Loucy (cell line): ENCODE data around the gene RO60.

Source experiments
- H2AFZ ChIP-seq: fragments of 200-600 bp; sonication (generic); 2 replicates; pipeline ENCODE4 v1.6.0; 2016; ENCODE audit warnings: antibody characterized with exemption, mild to moderate bottlenecking, low read length, moderate library complexity
- H3F3A ChIP-seq: fragments of 200-600 bp; 2 replicates; pipeline ENCODE4 v1.6.0; 2016; ENCODE audit warnings: antibody characterized with exemption, low read depth, mild to moderate bottlenecking
- H3K27me3 ChIP-seq: fragments of 200-600 bp; sonication (generic); 2 replicates; pipeline ENCODE4 v1.6.1; 2014; ENCODE audit warnings: low read length, mild to moderate bottlenecking; ENCODE audit not compliant: insufficient read depth, poor library complexity, severe bottlenecking
- H3K36me3 ChIP-seq: fragments of 200-600 bp; sonication (generic); 2 replicates; pipeline ENCODE4 v1.6.1; 2016; ENCODE audit warnings: low read length; ENCODE audit not compliant: insufficient read depth
- H3K4me1 ChIP-seq: fragments of 200-600 bp; sonication (generic); 2 replicates; pipeline ENCODE4 v1.5.1; 2014; ENCODE audit warnings: low read length, mild to moderate bottlenecking; ENCODE audit not compliant: insufficient read depth, poor library complexity, severe bottlenecking
- H3K4me2 ChIP-seq: fragments of 200-600 bp; sonication (generic); 2 replicates; pipeline ENCODE4 v1.6.0; 2014; ENCODE audit warnings: antibody characterized with exemption, low read length, low read depth, mild to moderate bottlenecking; ENCODE audit not compliant: poor library complexity, severe bottlenecking
- H3K4me3 ChIP-seq: fragments of 200-600 bp; sonication (generic); 2 replicates; pipeline ENCODE4 v1.5.1; 2014; ENCODE audit warnings: low read length, mild to moderate bottlenecking, mixed read lengths; ENCODE audit not compliant: poor library complexity, severe bottlenecking
- H3K79me2 ChIP-seq: fragments of 200-600 bp; sonication (generic); 2 replicates; pipeline ENCODE4 v1.6.1; 2014; ENCODE audit warnings: low read length; ENCODE audit not compliant: insufficient read depth
- H3K9ac ChIP-seq: fragments of 200-600 bp; sonication (generic); 2 replicates; pipeline ENCODE4 v1.6.0; 2014; ENCODE audit warnings: mild to moderate bottlenecking, low read depth, low read length, moderate library complexity; ENCODE audit not compliant: poor library complexity, severe bottlenecking
- H3K9me2 ChIP-seq: fragments of 200-600 bp; sonication (generic); replicated peaks from 2 replicates; pipeline ENCODE4 v1.6.1; 2016; ENCODE audit warnings: low read depth, low read length, mixed read lengths
- H3K9me3 ChIP-seq: fragments of 200-600 bp; sonication (generic); 2 replicates; pipeline ENCODE4 v1.6.1; 2014; ENCODE audit warnings: mild to moderate bottlenecking, antibody characterized with exemption, low read length, low read depth; ENCODE audit not compliant: insufficient read depth
- H4K20me1 ChIP-seq: fragments of 200-600 bp; sonication (generic); 2 replicates; pipeline ENCODE4 v1.6.0; 2014; ENCODE audit warnings: antibody characterized with exemption, low read length, mild to moderate bottlenecking; ENCODE audit not compliant: insufficient read depth, poor library complexity, severe bottlenecking
- EZH2phosphoT487 ChIP-seq: fragments of 200-600 bp; IDR thresholded peaks from 2 replicates; pipeline ENCODE4 v1.6.1; 2018; ENCODE audit warnings: antibody characterized with exemption, mild to moderate bottlenecking, moderate library complexity, borderline replicate concordance
- TF ChIP-seq, protein P1 (sequence below): fragments of 200-600 bp; sonication (generic); conservative IDR thresholded peaks from 2 replicates; pipeline ENCODE4 v1.5.1; 2014; ENCODE audit warnings: mild to moderate bottlenecking, antibody characterized with exemption, low read length

The RO60 gene

DNA sequence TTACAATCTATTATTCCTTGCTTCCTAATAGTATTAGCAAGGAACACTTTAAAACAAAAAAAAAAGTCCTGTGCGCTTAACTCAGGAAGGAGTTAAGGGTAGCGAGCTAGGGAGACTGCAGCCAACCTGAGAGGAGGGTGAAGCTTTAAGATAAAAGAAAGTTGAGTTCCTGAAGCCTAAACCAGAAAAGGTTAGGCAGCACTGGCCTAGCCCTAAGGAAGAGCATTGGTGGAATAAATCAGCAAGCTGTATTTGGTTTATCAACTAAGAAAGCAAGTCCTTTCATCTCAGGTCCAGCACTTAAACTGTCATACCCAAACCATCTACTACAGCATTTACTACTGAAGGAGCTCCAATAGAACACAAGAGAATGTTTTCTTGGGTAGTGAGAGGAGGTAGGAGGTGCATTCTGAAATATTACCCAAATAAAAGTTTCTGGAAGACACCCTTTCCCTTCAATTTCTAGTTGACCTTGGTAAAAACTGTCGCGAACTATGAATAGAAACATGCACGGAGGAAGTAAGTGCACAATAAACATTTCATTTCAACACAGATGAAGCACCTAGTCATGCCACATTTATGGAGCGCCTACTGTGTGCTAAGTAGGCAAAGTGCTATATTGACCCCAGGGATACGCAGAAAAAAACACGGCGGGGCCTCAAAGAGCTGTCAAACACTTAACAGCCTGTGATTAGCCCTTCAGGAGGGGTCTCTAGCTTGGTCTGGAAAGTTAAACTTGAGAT, 44.5 kb downstream of the RO60 start:
- Histone ChIP-seq H2AFZ (peak overlapping the region; percentile 92), H3K9me3 (no peaks in the 10 kb centered on the region), H3K4me2 (peak overlapping the region; percentile 93), H3K4me3 (peak overlapping the region; percentile 88), H3K36me3 (peaks cover 15% of the 10 kb centered on the region; the same call in 1 of the 2 replicates), H3F3A (no peaks in the 10 kb centered on the region), H3K9ac (peak overlapping the region; percentile 67), H3K79me2 (peaks cover 32% of the 10 kb centered on the region), H3K9me2 (no peaks in the 10 kb centered on the region), H3K4me1 (peaks cover 20% of the 10 kb centered on the region), H4K20me1 (peaks cover 7% of the 10 kb centered on the region), H3K27me3 (no peaks in the 10 kb centered on the region)
- TF ChIP-seq, protein P1, sequence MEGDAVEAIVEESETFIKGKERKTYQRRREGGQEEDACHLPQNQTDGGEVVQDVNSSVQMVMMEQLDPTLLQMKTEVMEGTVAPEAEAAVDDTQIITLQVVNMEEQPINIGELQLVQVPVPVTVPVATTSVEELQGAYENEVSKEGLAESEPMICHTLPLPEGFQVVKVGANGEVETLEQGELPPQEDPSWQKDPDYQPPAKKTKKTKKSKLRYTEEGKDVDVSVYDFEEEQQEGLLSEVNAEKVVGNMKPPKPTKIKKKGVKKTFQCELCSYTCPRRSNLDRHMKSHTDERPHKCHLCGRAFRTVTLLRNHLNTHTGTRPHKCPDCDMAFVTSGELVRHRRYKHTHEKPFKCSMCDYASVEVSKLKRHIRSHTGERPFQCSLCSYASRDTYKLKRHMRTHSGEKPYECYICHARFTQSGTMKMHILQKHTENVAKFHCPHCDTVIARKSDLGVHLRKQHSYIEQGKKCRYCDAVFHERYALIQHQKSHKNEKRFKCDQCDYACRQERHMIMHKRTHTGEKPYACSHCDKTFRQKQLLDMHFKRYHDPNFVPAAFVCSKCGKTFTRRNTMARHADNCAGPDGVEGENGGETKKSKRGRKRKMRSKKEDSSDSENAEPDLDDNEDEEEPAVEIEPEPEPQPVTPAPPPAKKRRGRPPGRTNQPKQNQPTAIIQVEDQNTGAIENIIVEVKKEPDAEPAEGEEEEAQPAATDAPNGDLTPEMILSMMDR = no peak
- no peak for TF ChIP-seq EZH2phosphoT487

DNA sequence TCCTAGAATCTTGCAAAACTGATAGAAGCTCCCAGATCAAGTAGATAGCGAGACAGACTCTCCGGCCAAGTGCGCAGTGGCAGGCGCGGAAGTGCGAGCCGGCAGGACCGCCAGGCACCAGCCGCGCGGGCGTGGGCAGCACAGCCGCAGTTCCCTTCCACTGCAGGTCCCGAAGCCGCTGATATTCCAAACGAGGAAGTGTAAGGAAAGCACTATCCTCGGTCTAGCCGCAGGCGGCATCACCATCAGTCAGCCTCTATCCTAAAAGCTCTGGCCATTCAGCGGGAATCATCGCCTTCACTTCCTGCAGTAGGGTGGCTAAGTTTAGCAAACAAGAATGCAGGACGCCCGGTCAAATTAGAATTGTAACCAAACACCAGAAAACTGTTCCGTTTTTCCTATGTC, 45.1 kb downstream of the RO60 start:
- peaks cover 32% of the 10 kb centered on the region for H3K79me2 ChIP-seq

GRCh38 chr1:193104907-193105820, 45.8 kb downstream of the RO60 start, which contains the start of gene GLRX2:
TSS of gene GLRX2 (minus strand) at chr1:193105414. CDS start at chr1:193105382, 32 bp downstream.
- H3K9me2 ChIP-seq = no peaks in the 10 kb centered on the region
- H2AFZ ChIP-seq = peak within 1 kb of the TSS; percentile 92
- H3K4me1 ChIP-seq = peaks cover 20% of the 10 kb centered on the region
- peak within 1 kb of the TSS; percentile 88 for H3K4me3 ChIP-seq
- no peaks in the 10 kb centered on the region for H3F3A ChIP-seq
- peak within 1 kb of the TSS; percentile 67 for H3K9ac ChIP-seq
- H3K79me2 ChIP-seq = peaks cover 32% of the 10 kb centered on the region
- no peaks in the 10 kb centered on the region for H3K9me3 ChIP-seq
- peaks cover 7% of the 10 kb centered on the region for H4K20me1 ChIP-seq
- no peaks in the 10 kb centered on the region for H3K27me3 ChIP-seq
- H3K4me2 ChIP-seq = peak within 1 kb of the TSS; percentile 93
- TF ChIP-seq, protein P1 = no peak
- no peak for TF ChIP-seq EZH2phosphoT487
- peaks cover 5% of the 10 kb centered on the region; the same call in 1 of the 2 replicates for H3K36me3 ChIP-seq

More for the DNA sequence above, 45.1 kb downstream of the RO60 start:
- TF ChIP-seq, protein P1 = no peak
- no peak for TF ChIP-seq EZH2phosphoT487
- Histone ChIP-seq H3K9ac (peak overlapping the region; percentile 67), H3K4me1 (peaks cover 20% of the 10 kb centered on the region), H3K9me3 (no peaks in the 10 kb centered on the region), H2AFZ (peak overlapping the region; percentile 92), H3K27me3 (no peaks in the 10 kb centered on the region), H3K9me2 (no peaks in the 10 kb centered on the region), H3K36me3 (peaks cover 11% of the 10 kb centered on the region; the same call in 1 of the 2 replicates), H3K4me3 (peak overlapping the region; percentile 88), H3K4me2 (peak overlapping the region; percentile 93), H3F3A (no peaks in the 10 kb centered on the region), H4K20me1 (peaks cover 7% of the 10 kb centered on the region)
